HG02852 (cell line): ENCODE results near the gene FAM163A.
A peak's percentile ranks its signal among the peaks of the same experiment; 100 is the strongest.

Experiments used
- ATAC-seq: cut with Tn5 transposase; IDR thresholded peaks from one replicate; pipeline ENCODE4 v1.9.1; 2021; ENCODE audit warnings: mild to moderate bottlenecking, moderate library complexity; ENCODE audit not compliant: unreplicated experiment

The FAM163A gene

GRCh38 chr1:179812501-179813292 is 69.6 kb downstream of the FAM163A start:
- ATAC-seq, result no peak

GRCh38 chr1:179813626-179814545 is 70.8 kb downstream of the FAM163A start:
- ATAC-seq, result no peak

GRCh38 chr1:179814546-179814838 is 71.4 kb downstream of the FAM163A start:
- ATAC-seq, result peak; percentile 34

- no peak for ATAC-seq
Measured at GRCh38 chr1:179815641-179816040, 72.5 kb downstream of the FAM163A start.

GRCh38 chr1:179816196-179816960 is 73.3 kb downstream of the FAM163A start:
- no peak for ATAC-seq

- ATAC-seq, result no peak
Measured at GRCh38 chr1:179817056-179817455, 74.0 kb downstream of the FAM163A start.

GRCh38 chr1:179817789-179818188 is 74.7 kb downstream of the FAM163A start:
- no peak for ATAC-seq

GRCh38 chr1:179818260-179818659 is 75.2 kb downstream of the FAM163A start:
- no peak for ATAC-seq

GRCh38 chr1:179818743-179819173 is 75.7 kb downstream of the FAM163A start:
- no peak for ATAC-seq

GRCh38 chr1:179820226-179820970 is 77.3 kb downstream of the FAM163A start:
- ATAC-seq, result no peak

GRCh38 chr1:179821524-179821923 is 78.4 kb downstream of the FAM163A start:
- no peak for ATAC-seq

- no peak for ATAC-seq
Measured at GRCh38 chr1:179822065-179822464, 79.0 kb downstream of the FAM163A start.

- no peak for ATAC-seq
Measured at GRCh38 chr1:179823693-179824092, 80.6 kb downstream of the FAM163A start.

GRCh38 chr1:179824265-179824664 is 81.2 kb downstream of the FAM163A start:
- no peak for ATAC-seq

- no peak for ATAC-seq
Measured at GRCh38 chr1:179825206-179825605, 82.1 kb downstream of the FAM163A start.

GRCh38 chr1:179825798-179826460 is 82.8 kb downstream of the FAM163A start:
- ATAC-seq, result no peak

GRCh38 chr1:179826626-179827280 is 83.7 kb downstream of the FAM163A start:
- ATAC-seq, result no peak

GRCh38 chr1:179828554-179829110 is 85.5 kb downstream of the FAM163A start:
- no peak for ATAC-seq

GRCh38 chr1:179831225-179831624 is 88.1 kb downstream of the FAM163A start:
- no peak for ATAC-seq
